ENCODE results near the gene CUL1.

Gene CUL1

DNA sequence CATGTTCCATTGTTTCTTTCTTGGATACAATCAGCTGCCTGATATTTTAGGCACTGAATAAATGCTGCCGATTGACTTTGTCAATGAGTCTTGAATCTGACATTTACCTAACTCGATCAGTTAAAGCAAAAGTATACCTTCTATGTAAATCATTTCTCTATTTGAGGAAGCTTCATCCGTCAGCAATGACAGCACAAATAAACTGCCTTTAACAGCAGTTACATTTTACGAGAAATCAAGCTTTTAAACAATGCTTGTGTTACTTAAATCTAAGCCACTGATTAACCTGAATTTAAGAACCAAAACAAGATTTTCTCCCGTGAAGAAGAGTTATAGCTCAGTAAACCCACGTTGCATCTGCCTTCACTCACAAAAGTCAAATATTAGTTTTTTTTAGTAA lies 71.3 kb downstream of the CUL1 start:
- no peak for DNase-seq

DNA sequence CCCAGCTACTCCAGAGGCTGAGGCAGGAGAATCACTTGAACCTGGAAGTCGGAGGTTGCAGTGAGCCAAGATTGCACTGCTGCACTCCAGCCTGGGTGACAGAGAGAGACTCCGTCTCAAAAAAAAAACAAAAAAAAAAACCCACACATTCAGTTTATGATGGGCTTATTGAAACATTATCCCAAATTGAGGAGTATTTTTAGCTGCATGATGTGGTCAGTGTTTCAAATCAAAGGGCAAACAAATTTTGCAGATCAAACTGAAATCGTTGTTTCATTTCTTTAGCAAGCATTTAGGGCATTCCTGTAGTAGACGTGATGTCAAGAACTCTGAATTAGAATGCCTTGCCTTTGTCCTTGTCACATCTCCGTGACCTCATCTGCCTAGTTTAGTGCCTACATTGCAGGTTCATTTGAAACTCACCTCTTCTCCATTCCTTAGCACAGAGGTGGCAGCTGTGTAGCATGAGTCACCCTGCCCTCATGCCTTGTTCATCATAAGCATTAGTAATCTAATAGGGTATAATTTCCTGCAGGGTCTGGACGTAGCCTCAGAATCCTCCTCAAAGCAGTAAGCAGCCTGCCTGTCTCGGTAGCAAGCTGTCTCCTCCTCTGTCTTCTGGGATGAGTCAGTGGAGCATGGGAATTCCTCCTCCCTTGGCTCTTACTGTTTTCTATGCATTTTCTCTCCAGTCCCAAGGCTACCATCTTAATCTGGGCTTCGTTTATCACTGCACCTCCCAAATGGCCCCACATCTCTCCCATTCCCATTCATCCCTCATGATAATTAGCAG lies 73.8 kb downstream of the CUL1 start:
- DNase-seq, result peak; percentile 92

DNA sequence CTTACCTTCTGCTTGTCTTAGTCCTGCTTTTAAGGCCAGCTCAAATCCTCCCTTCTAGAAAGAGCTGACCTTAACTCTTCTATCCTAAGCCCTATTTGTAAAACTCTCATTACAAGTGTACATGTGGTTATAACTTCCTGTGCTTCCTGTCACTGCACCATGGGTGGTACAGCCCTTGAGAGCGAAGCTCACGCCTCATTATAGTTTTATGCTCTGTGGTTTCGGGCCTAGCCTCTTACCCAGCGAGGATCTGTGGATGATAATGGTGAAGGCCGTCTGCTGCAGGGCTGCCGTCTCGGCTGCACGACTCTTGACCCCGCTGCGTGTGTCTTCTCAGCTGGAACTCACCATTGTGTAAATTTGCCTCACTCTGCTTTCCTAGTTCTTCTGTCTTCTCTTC lies 74.6 kb downstream of the CUL1 start:
- peak; percentile 52 for DNase-seq

DNA sequence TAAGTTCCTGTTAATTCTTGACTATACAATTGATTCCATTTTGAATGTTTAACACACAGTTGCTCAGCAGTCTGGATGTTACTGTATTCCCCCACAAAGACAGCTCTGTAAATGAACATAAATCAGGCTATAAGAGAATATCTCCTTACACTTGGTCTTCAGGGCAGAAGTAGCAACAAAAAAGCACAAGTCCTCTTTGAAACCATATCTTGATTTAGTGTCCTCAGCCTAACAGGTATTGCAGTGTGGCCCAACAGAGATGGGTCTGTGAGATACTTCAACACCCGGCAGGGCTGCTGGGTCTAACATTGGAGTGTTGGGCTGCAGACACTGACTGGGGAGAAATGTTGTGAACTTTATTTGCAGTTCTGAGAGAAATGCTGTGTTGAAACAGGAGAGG lies 75.8 kb downstream of the CUL1 start:
- no peak for DNase-seq

DNA sequence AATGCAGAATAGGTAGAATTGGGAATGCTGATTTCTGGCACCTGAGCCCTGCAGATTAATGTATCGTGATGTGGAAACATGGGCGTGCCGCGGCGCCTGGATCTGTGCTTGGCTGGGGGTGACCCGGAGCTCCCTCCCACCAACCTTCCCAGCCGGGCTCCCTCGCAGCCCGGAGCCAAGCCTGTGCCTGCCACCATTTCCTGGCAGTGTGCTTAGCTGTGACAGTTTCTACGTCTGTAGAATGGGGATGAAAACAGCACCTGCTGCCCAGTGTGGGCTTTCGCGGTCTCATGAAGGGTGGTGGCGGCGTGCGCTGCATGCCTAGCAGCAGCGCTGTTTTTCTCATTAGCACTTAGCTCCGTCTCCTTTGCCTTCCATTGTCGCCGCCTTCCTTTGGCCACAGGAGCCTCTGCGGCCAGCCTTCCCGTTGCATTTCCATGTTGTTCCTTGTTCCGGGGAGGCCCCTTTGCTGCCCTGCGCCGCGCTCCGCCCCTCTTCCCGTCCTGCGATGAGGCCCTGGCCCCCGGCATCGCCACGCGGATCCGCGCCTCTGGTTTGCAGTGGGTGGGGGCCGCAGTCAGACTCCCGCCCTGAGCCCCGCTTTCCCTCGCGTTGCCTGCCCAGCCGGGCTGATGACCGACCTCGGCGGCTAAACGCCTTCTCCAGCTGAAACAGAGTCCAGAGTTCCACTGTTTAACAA lies 84.2 kb downstream of the CUL1 start:
- DNase-seq, result no peak

DNA sequence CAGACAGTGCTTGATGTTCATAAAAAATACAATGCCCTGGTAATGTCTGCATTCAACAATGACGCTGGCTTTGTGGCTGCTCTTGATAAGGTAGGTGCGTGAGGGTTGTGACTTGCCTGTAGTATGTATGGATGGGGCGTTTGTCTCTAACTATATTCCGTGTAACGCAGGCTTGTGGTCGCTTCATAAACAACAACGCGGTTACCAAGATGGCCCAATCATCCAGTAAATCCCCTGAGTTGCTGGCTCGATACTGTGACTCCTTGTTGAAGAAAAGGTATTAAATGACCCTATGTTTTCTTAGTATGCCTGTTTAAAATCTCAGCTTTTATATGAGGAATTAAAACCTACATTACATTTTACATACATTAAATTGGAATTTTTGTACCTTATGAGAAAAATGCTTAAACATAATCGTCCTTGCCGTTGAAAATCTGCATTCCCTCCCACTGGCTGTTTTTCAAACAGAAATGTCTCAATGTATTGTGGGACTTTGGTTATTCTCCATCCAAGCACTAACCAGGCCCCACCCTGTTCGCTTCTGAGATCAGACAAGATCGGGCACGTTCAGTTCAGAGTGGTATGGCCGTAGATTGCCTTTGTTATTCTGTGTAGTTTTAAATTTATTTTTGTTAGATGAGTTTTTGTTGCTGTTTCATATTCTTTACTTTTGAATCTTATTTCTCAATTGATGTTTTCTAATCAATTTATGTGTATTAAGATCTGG lies 85.3 kb downstream of the CUL1 start:
- no peak for DNase-seq

DNA sequence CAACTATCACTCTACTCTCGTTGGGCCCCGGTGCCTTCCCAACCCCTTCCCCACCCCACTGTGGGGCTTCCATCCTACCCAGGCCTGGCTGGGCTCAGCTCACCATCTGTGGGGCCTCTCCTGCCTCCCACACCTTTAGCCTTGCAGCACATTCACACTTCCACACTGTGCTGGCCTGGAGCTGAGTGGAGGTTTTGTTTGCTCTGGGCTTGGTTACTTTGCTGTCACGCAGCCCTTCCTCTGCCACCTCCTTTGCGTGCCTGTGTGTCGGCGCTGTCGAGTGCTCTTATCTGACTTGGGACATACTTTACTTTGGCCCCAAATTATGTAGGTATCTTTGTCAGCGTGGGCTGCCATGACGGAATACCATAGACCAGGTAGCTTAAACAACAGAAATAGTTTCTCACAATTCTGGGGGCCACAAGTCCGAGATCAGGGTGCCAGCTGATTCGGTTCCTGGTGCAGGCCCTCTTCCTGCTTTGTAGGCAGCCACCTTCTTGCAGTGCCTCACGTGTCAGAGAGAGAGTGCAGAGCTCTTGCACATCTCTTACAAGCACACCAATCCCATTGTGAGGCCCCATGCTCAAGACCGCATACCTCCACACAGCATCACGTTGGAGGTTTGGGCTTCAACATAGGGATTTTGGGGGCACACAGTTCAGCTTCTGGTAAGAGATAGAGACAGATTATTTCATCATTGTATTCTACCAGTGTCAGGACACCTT lies 89.0 kb downstream of the CUL1 start:
- no peak for DNase-seq

DNA sequence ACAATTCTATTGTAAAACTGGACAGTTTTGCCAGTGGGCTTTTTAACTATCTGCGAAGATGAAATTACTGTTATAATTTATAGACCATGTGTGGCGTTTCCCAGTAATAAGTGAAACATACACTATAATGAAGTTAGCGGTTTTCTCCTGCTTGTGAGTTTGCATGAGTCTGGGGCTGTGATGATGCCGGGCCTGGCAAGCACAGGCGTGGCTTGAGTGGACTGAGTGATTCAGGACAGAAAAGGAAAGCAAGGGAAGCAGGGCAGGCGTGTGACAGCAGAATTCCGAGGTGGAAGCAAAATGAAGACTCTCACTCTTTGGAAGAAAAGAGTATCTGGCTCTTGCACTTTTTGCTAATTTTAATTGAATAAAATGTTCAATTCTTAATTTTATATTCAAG lies 90.5 kb downstream of the CUL1 start:
- no peak for DNase-seq

DNA sequence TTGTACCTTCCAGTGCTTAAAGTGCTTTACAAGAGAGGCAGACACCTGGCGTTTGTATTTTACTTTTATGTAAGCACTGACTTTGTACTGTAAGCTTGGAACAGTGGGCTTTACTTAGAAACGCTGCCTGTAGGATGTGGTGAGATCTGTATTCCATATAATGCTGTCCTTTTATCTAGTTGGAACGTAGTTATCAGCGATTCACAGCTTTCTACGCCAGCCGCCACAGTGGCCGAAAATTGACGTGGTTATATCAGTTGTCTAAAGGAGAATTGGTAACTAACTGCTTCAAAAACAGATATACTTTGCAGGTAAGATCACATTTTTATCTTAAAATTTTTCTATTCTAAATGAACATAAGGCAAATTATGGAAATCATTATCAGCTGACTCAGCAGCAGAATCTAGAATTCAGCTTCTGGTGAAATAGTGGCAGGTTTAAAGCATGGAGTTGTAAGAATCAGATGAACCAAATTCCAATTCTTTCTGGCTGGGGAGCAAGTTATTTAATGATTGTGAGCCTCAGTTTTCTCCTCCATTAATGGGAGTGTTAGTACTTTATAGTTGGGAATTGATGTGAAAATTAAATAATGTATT lies 91.5 kb downstream of the CUL1 start:
- DNase-seq, result no peak

DNA sequence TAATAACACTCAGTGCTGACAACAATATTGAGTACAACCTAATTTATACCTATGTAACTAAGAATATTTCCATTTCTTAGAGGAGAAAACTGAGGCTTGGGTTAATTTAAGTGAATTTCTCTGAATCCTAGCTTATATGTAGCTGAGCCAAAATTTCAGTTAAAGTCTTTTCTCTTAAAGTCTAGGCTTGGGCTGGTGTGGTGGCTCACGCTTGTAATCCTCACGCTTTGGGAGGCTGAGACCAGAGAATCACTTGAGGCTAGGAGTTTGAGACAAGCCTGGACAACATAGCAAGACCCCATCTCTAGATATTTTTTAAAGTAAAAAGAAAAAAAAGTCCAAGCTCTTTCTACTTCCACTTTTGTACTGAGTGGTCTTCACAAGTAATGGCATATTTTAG lies 92.1 kb downstream of the CUL1 start:
- no peak for DNase-seq

DNA sequence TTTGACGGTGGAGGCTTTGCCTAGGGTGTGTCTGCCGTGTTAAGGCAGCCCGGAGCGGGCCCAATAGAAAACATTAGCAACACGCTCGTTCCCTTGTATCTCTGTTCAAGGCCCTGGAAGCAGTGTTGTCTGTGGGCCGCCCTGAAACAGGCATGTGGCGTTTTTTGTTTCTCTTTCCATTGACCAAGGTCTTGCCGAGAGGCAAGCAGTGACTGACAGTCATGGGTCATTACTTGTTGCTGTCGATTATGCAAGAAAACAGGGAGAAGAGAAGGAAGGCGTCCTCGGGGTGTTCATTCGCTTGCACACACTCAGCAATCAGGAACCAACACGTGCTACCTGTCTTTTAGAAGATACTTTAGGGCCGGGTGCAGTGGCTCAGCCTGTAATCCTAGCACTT lies 92.8 kb downstream of the CUL1 start:
- DNase-seq, result no peak

DNA sequence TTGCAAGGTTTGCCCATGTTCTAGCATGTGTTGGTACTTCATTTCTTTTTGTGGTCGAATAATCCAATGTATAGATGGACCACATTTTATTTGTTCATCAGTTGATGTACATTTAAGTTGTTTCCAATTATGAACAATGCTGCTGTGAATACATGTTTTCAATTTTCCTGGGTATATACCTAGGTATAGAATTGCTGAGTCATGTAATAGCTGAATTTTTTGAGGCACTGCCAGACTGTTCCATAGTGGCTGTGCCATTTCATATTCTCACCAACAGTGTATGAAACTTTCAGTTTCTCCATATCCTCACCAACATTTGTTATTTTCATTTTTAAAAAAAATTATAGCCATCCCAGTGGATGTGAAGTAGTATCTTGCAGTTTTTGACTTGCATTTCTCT lies 94.9 kb downstream of the CUL1 start:
- DNase-seq, result no peak

DNA sequence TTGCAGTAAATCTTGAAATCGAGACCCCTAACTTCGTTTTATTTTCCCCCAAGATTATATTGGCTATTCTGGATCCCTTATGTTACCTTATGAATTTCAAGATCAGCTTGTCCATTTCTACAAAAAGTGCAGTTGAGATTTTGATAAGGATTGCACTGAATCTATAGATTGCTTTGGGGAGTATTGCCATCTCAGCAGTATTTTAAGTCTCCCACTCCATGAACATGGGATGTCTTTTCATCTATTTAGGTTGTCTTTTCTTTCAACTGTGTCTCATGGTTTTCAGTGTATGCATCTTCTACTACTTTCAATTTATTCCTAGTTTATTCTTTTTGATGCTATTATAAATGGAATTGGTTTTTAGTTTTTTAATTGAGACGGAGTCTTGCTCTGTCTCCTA lies 95.8 kb downstream of the CUL1 start:
- no peak for DNase-seq

DNA sequence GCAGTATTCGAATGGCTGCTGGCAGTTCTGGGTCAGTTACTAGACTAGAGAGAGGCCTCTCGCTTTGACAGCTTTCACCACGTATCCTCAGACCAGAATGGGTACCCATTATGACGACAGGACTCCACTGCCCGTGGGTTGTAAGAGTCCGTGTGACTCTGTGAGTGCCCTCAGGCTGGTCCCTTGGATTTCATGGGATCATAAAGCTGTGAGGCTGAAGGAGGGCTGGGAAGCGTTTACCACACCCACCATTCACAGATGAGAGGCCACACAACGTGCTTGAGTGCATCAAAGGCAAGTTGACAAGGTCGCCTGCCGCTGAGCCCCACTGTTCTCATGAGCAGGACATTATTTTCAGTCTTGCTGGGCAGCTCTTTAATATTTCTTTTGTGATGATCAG lies 98.1 kb downstream of the CUL1 start:
- no peak for DNase-seq

DNA sequence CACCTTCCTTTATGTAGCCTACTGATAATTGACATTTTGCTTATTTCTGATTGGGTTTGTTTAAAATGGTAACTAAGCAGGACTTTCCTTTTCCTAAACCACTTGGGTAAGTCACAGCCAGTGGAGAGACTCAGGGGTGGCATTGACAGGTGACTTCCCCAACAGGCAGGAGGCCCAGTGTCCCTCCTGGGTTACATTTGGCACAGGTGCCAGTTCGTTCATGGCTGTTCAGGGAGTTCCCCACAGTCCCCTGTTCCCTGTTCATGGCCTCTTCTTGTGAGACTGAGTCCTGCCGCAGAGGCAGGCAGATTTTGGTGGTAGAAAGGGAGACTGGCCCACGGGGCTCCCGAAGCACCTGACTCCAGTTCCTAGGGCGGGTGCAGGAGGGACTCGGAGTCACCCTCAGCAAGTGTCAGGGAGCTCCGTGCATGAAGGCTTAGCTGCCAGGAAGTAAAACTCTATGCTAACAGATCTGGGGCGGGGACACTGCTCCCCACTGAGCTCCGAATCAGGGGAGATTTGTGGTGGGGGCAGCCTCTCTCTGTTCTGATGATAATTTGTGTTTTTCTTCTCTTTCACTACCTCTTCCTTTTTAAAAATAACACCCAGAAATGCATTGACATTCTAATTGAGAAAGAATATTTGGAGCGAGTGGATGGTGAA lies 101.3 kb downstream of the CUL1 start:
- DNase-seq, result no peak

DNA sequence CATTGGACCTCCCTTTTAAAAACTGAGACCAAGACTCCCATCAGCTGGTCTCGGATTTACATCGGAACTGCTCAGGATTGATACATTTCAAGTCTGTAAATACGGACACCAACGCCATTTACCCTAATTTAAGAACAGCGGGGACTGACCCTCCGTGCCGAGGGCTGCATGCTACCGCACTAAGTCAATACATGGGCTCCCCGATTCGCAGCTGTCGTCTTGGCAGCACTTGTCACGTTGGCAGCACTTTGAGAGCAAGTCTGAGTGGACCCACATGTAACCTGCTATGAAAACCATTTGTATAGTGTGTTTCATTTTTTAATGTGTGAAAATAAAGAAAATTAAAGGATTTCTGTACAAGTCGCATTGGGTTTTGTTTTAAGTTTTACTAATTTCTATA lies 102.0 kb downstream of the CUL1 start:
- no peak for DNase-seq

DNA sequence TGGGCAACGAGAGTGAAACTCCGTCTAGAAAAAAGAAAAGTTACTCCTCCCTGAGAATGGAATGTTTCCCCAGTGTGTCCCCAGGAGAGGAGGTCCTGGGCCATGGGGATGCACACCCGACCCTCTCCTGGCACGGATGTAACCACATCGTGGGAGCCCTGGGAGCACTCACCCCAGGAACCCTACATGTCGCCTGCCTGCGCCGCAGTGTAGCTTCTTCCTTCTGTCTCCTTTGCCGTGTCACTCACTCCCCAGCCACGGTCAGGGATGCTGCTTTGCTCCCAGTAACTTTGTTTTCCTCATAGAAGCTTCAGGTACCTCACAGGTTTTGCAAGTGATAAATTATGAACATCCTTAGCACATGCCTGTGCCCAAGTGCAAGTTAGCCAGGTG lies 103.4 kb downstream of the CUL1 start:
- DNase-seq, result no peak

DNA sequence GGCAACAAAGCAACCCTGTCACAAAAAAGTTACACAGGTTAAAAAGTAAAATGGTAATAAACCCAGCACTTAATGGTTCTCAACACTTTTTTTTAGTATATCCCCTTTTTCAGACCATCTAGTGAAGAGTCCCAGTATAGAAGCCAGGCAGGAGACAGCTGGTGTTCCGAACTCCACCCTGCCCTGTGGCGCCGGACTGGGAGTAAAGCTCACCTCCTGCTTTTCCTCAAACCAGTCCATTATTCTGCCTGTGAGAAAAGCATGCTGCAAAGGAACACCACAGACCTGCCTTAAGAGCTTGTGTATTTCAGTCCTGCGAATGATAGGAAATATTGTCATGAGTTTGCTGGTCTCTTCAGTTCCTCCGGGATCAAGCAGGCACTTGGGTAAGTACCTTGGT lies 104.4 kb downstream of the CUL1 start:
- DNase-seq, result no peak

DNA sequence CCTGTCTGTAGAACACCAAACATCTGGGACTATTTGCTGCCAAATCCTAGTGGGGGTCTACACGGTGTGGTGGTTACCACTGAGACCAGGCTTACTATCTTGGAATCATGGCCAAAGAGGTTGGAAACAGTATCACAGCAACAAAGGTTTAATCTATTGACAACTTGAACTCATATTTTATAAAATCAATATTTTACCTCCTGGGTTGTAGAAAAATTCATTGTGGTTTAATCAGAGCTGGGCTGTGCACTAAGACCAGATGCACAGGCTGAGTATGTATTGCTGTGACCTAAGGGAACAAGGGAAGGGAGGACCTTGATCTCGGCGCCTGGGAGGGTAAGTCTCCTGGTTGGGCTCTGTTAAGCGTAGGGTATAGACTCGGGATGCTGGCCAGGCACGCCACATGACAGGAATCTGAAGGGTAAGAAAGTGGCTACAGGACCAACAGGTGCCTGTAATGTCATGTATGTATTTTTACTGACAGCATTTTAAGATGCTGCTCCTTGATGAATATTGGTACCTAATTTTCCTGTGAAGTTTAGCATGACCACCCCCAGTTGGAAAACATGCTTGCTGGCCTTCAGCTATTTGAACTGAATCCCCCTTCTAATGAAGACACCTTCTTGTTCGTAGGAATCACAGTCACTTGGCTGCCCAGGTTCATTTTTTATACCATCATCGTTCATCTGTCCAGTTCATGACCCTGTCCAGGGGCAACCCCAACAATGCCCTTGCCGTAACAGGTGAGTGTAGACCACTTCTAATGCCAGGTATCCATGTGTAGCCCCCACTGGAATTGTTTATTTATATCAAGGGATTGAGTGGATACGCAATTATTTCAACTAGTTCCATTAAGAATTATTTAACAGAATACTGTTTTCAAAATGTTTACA lies 105.9 kb downstream of the CUL1 start:
- DNase-seq, result no peak

DNA sequence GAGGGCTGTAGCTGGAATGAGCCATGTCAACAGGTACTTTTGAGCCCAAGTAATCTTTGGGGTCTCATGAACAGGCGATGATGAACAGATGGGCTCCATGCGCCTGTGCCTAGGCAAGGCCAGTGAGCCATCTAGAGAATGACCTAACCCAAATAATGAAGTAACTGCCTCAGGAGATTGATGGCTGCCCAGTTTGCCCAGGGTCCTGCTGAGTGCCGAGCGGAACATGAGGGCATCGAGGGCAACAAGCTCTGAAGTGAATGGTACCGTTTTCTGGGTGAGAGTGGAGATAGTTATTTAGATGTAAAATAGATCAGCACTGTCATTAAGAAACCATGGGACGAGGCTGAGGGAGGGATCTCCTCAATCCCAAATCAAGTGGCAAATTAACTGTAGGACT lies 107.5 kb downstream of the CUL1 start:
- no peak for DNase-seq

DNA sequence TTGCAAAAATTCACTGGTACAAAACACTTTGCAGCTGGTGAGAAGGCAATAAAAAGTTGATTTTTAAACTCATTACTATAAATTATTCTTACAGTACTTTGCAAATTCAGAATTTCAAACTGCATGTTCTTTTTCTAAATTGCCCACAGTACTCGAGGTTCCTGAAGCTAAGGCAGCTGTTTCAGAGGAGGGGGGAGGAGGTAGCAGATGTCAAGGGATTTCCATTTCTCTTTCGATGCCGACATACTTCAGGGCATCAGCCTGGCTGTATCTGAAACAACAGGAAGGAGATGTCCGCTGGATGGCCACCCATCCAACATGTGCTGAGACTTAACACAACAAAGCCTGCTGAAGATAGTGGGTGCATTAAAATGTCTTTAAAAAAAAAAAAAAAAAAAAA lies 108.7 kb downstream of the CUL1 start:
- DNase-seq, result no peak
